H9 (cell line): ENCODE measurements around the gene KCNMA1. TPM values are rescaled to one million over a fixed set of nuclear protein-coding genes. Genes with fewer than 3 reads are reported as not detected.
A peak's percentile ranks its signal among the peaks of the same experiment; 100 is the strongest.

ENCODE experiments used
- DNase-seq: peaks from one replicate; pipeline ENCODE4 v3.0.0-alpha.2; 2017
- H2AFZ ChIP-seq: one replicate; pipeline ENCODE4 v1.6.1; 2013; ENCODE audit warnings: mild to moderate bottlenecking, low read length, control low read depth, moderate library complexity
- H2AK5ac ChIP-seq: 2 replicates; pipeline ENCODE4 v1.6.1; 2013; ENCODE audit warnings: low read length, control low read depth, mixed read lengths; ENCODE audit not compliant: insufficient read length
- H2BK120ac ChIP-seq: one replicate; pipeline ENCODE4 v1.6.1; 2013; ENCODE audit warnings: low read depth, mild to moderate bottlenecking, low read length, control low read depth, inconsistent platforms; ENCODE audit not compliant: poor library complexity, severe bottlenecking
- H2BK12ac ChIP-seq: 2 replicates; pipeline ENCODE4 v1.6.1; 2013; ENCODE audit warnings: low read length, control low read depth, mixed read lengths, low read depth; ENCODE audit not compliant: insufficient read length
- H2BK15ac ChIP-seq: 2 replicates; pipeline ENCODE4 v1.6.1; 2013; ENCODE audit warnings: low read depth, low read length, control low read depth
- H2BK20ac ChIP-seq: one replicate; pipeline ENCODE4 v1.6.1; 2013; ENCODE audit warnings: low read depth, mild to moderate bottlenecking, low read length, control low read depth, inconsistent platforms; ENCODE audit not compliant: poor library complexity, severe bottlenecking
- H2BK5ac ChIP-seq: 2 replicates; pipeline ENCODE4 v1.6.1; 2013; ENCODE audit warnings: low read length, control low read depth, mixed read lengths; ENCODE audit not compliant: insufficient read length
- H3K14ac ChIP-seq: 2 replicates; pipeline ENCODE4 v1.6.1; 2013; ENCODE audit warnings: low read length, control low read depth; ENCODE audit not compliant: insufficient read depth
- H3K18ac ChIP-seq: 2 replicates; pipeline ENCODE4 v1.6.1; 2013; ENCODE audit warnings: low read depth, mild to moderate bottlenecking, mixed read lengths, low read length, control low read depth; ENCODE audit not compliant: insufficient read length
- H3K23ac ChIP-seq: 2 replicates; pipeline ENCODE4 v1.6.1; 2013; ENCODE audit warnings: low read length, control low read depth, mixed read lengths, low read depth; ENCODE audit not compliant: insufficient read length
- H3K23me2 ChIP-seq: 2 replicates; pipeline ENCODE4 v1.6.1; 2013; ENCODE audit warnings: low read depth, mild to moderate bottlenecking, mixed read lengths, low read length, control low read depth; ENCODE audit not compliant: insufficient read length, poor library complexity, severe bottlenecking
- H3K27ac ChIP-seq: 2 replicates; pipeline ENCODE4 v1.5.1; 2013; ENCODE audit warnings: low read length, control low read depth, mixed read lengths, low read depth; ENCODE audit not compliant: insufficient read length
- H3K27me3 ChIP-seq: 2 replicates; pipeline ENCODE4 v1.6.1; 2013; ENCODE audit warnings: low read length, control low read depth, inconsistent platforms; ENCODE audit not compliant: insufficient read depth
- H3K4ac ChIP-seq: 2 replicates; pipeline ENCODE4 v1.6.1; 2013; ENCODE audit warnings: low read depth, mild to moderate bottlenecking, control low read depth, inconsistent platforms, low read length, moderate library complexity
- H3K4me1 ChIP-seq: 2 replicates; pipeline ENCODE4 v1.6.1; 2013; ENCODE audit warnings: low read length, control low read depth, inconsistent platforms; ENCODE audit not compliant: insufficient read depth
- H3K4me2 ChIP-seq: 2 replicates; pipeline ENCODE4 v1.6.1; 2013; ENCODE audit warnings: low read length, control low read depth, mixed read lengths; ENCODE audit not compliant: insufficient read length, insufficient read depth
- H3K56ac ChIP-seq: 2 replicates; pipeline ENCODE4 v1.6.1; 2013; ENCODE audit warnings: low read depth, mild to moderate bottlenecking, mixed read lengths, low read length, control low read depth; ENCODE audit not compliant: insufficient read length
- H3K79me1 ChIP-seq: 2 replicates; pipeline ENCODE4 v1.6.1; 2013; ENCODE audit warnings: low read depth, mild to moderate bottlenecking, moderate library complexity, low read length, control low read depth, inconsistent platforms; ENCODE audit not compliant: insufficient read depth, poor library complexity, severe bottlenecking
- H3K79me2 ChIP-seq: 2 replicates; pipeline ENCODE4 v1.6.1; 2013; ENCODE audit warnings: low read length, control low read depth, inconsistent platforms; ENCODE audit not compliant: insufficient read depth
- H3K9ac ChIP-seq: 2 replicates; pipeline ENCODE4 v1.6.1; 2013; ENCODE audit warnings: low read length, control low read depth, mixed read lengths; ENCODE audit not compliant: insufficient read length; ENCODE audit errors: extremely low read depth
- H3K9me3 ChIP-seq: one replicate; pipeline ENCODE4 v1.6.1; 2013; ENCODE audit warnings: low read depth, low read length, inconsistent platforms; ENCODE audit not compliant: control insufficient read depth
- H3T11ph ChIP-seq: one replicate; pipeline ENCODE4 v1.6.1; 2013; ENCODE audit warnings: mild to moderate bottlenecking, low read length, control low read depth, inconsistent platforms
- H4K20me1 ChIP-seq: one replicate; pipeline ENCODE4 v1.6.1; 2013; ENCODE audit not compliant: control insufficient read depth, insufficient read length, insufficient read depth
- H4K5ac ChIP-seq: 2 replicates; pipeline ENCODE4 v1.6.1; 2013; ENCODE audit warnings: low read depth, mild to moderate bottlenecking, mixed read lengths, low read length, control low read depth; ENCODE audit not compliant: insufficient read length
- H4K8ac ChIP-seq: replicated peaks from 2 replicates; pipeline ENCODE4 v1.6.1; 2013; ENCODE audit warnings: low read length, control low read depth, mixed read lengths, low read depth; ENCODE audit not compliant: insufficient read length
- H4K91ac ChIP-seq: 2 replicates; pipeline ENCODE4 v1.6.1; 2013; ENCODE audit warnings: low read depth, mild to moderate bottlenecking, moderate library complexity, mixed read lengths, low read length, control low read depth; ENCODE audit not compliant: insufficient read length
- H3K27ac Mint-ChIP-seq, 3 experiments: 2 replicates in 2 of 3; 3 replicates in 1 of 3; pipeline ENCODE4 v1.8.0; 2020 to 2021; ENCODE audit warnings: mixed read lengths in 3 of 3, mild to moderate bottlenecking in 1 of 3, moderate library complexity in 1 of 3
- H3K27me3 Mint-ChIP-seq: 2 replicates; pipeline ENCODE4 v1.8.0; 2021; ENCODE audit warnings: low read depth, mild to moderate bottlenecking, moderate library complexity, mixed read lengths
- H3K36me3 Mint-ChIP-seq, 3 experiments: 2 replicates in 2 of 3; 3 replicates in 1 of 3; pipeline ENCODE4 v1.8.0; 2020 to 2021; ENCODE audit warnings: low read depth in 3 of 3, mixed read lengths in 3 of 3; ENCODE audit not compliant: insufficient read depth in 1 of 3
- H3K4me1 Mint-ChIP-seq, 2 experiments: 2 replicates each; pipeline ENCODE4 v1.8.0; 2020; ENCODE audit warnings: mixed read lengths in 2 of 2
- H3K4me3 Mint-ChIP-seq, 2 experiments: 2 replicates in 1 of 2; 3 replicates in 1 of 2; pipeline ENCODE4 v1.8.0; 2020 to 2021; ENCODE audit warnings: mild to moderate bottlenecking in 2 of 2, mixed read lengths in 2 of 2, moderate library complexity in 1 of 2
- H3K9me3 Mint-ChIP-seq, 2 experiments: 2 replicates in 1 of 2; 3 replicates in 1 of 2; pipeline ENCODE4 v1.8.0; 2020; ENCODE audit warnings: mild to moderate bottlenecking in 2 of 2, mixed read lengths in 2 of 2, moderate library complexity in 1 of 2
- CTCF ChIP-seq: fragments of 200-600 bp; sonication (generic); conservative IDR thresholded peaks from 3 replicates; pipeline ENCODE4 v1.8.0; 2021; ENCODE audit warnings: antibody characterized with exemption, mild to moderate bottlenecking
- WGBS: extraction: QIAGEN DNeasy Blood & Tissue Kit; methylation state at CpG from one replicate; pipeline ENCODE4 v1.1.7; 2013; ENCODE audit warnings: missing lambda C conversion rate, low lambda C conversion rate, mixed read lengths; ENCODE audit not compliant: insufficient read length; ENCODE audit errors: extremely low coverage; 5-methylcytosine and 5-hydroxymethylcytosine counted together
- total RNA-seq: library from RNA; stranded (reverse); gene quantifications from 2 replicates; pipeline ENCODE4 v1.2.1, GENCODE V29; 2021

KCNMA1 gene
- total RNA-seq, 1 experiment from 2014 or later, result 2.0 TPM

GRCh38 chr10:77377678-77378352 lies 259.8 kb downstream of the KCNMA1 start:
- Histone ChIP-seq H2AK5ac (no peak overlapping the region), H3K56ac (no peak overlapping the region), H4K91ac (no peak overlapping the region), H3K79me1 (no peaks in the 10 kb centered on the region), H3T11ph (no peak overlapping the region), H3K14ac (no peak overlapping the region), H2BK5ac (no peak overlapping the region), H3K9ac (no peak overlapping the region), H2BK120ac (no peak overlapping the region), H3K4me1 (no peaks in the 10 kb centered on the region), H3K27me3 (no peaks in the 10 kb centered on the region; the same call in 1 of the 2 replicates), H3K23me2 (no peaks in the 10 kb centered on the region), H3K9me3 (no peaks in the 10 kb centered on the region), H3K23ac (no peak overlapping the region), H3K79me2 (no peaks in the 10 kb centered on the region), H3K4me2 (no peak overlapping the region), H4K8ac (no peak overlapping the region), H3K27ac (no peak overlapping the region), H4K20me1 (no peaks in the 10 kb centered on the region), H2BK12ac (no peak overlapping the region), H4K5ac (no peak overlapping the region), H2AFZ (no peak overlapping the region), H2BK15ac (no peak overlapping the region), H3K4ac (no peak overlapping the region), H2BK20ac (no peak overlapping the region), H3K18ac (no peak overlapping the region)
- Mint-ChIP-seq H3K4me1 (peaks cover 9 to 14% of the 10 kb centered on the region in 2 experiments; a peak in 3 of 4 replicates), H3K4me3 (no peak overlapping the region), H3K27ac (no peak overlapping the region), H3K9me3 (no peaks in the 10 kb centered on the region), H3K36me3 (no peaks in the 10 kb centered on the region; a peak in 1 of 7 replicates), H3K27me3 (peaks cover 3% of the 10 kb centered on the region; the same call in 1 of the 2 replicates)
- peak; percentile 42 for DNase-seq
- WGBS, result no CpG with 5 or more reads among the region's 6 CpGs
- peak; percentile 63 for TF ChIP-seq CTCF
